CD4-positive, alpha-beta memory T cell (primary cell): Measurements from ENCODE around the gene DCX. TPM values are rescaled to one million over a fixed set of nuclear protein-coding genes. Genes with fewer than 3 reads are reported as not detected.
A peak's percentile ranks its signal among the peaks of the same experiment; 100 is the strongest.

Source experiments
- CTCF ChIA-PET: fragments of 350-600 bp; sonication (Branson Sonifier 250); formaldehyde crosslinking; loops from one replicate; lab custom pipeline; 2021; ENCODE audit warnings: inconsistent platforms; ENCODE audit not compliant: partially characterized antibody; lab: Charles Lee
- POLR2A ChIA-PET: fragments of 350-600 bp; sonication (Branson Sonifier 250); formaldehyde crosslinking; loops from one replicate; lab custom pipeline; 2021; ENCODE audit not compliant: partially characterized antibody; lab: Charles Lee
- DNase-seq, 5 donors: peaks; one replicate each; pipeline versions ENCODE4 v3.0.0 to v3.0.0-alpha.2; 2020 to 2022; ENCODE audit warnings: mixed read lengths in 1 of 5
- H3K27ac ChIP-seq: one replicate; pipeline ENCODE4 v1.7.0; 2013; ENCODE audit warnings: low read depth, low read length
- H3K27me3 ChIP-seq: 2 replicates; pipeline ENCODE4 v1.7.0; 2013; ENCODE audit warnings: mild to moderate bottlenecking, low read length, moderate library complexity; ENCODE audit not compliant: insufficient read depth
- H3K36me3 ChIP-seq: 2 replicates; pipeline ENCODE4 v1.7.0; 2013; ENCODE audit warnings: mild to moderate bottlenecking, low read length, moderate library complexity; ENCODE audit not compliant: insufficient read depth
- H3K4me1 ChIP-seq: 2 replicates; pipeline ENCODE4 v1.7.0; 2013; ENCODE audit warnings: mild to moderate bottlenecking, low read length, moderate library complexity; ENCODE audit not compliant: insufficient read depth
- H3K4me3 ChIP-seq, 2 donors: one replicate each; pipeline ENCODE4 v1.7.0; 2013; ENCODE audit warnings: low read length in 2 of 2, mild to moderate bottlenecking in 1 of 2
- H3K9me3 ChIP-seq, 2 donors: one replicate each; pipeline ENCODE4 v1.7.0; 2013; ENCODE audit warnings: low read length in 2 of 2, control low read depth in 1 of 2; ENCODE audit not compliant: control insufficient read depth in 1 of 2
- H3K27ac Mint-ChIP-seq, 7 donors: one replicate each; pipeline ENCODE4 v1.8.0; 2020 to 2021; ENCODE audit warnings: mixed read lengths in 7 of 7, mild to moderate bottlenecking in 6 of 7, inconsistent platforms in 3 of 7, moderate library complexity in 3 of 7
- H3K27me3 Mint-ChIP-seq, 2 donors: one replicate each; pipeline ENCODE4 v1.8.0; 2020 to 2021; ENCODE audit warnings: mixed read lengths in 2 of 2
- H3K36me3 Mint-ChIP-seq, 2 donors: one replicate each; pipeline ENCODE4 v1.8.0; 2020 to 2021; ENCODE audit warnings: mixed read lengths in 2 of 2, inconsistent platforms in 1 of 2, mild to moderate bottlenecking in 1 of 2
- H3K4me1 Mint-ChIP-seq, 4 donors: one replicate each; pipeline ENCODE4 v1.8.0; 2020 to 2021; ENCODE audit warnings: mixed read lengths in 4 of 4, mild to moderate bottlenecking in 1 of 4
- H3K4me3 Mint-ChIP-seq, 8 donors: one replicate each; pipeline ENCODE4 v1.8.0; 2020 to 2021; ENCODE audit warnings: mixed read lengths in 8 of 8, mild to moderate bottlenecking in 7 of 8, moderate library complexity in 6 of 8, inconsistent platforms in 3 of 8
- H3K9me3 Mint-ChIP-seq, 8 donors: one replicate each; pipeline ENCODE4 v1.8.0; 2020 to 2021; ENCODE audit warnings: mixed read lengths in 8 of 8, mild to moderate bottlenecking in 5 of 8, inconsistent platforms in 3 of 8, moderate library complexity in 1 of 8
- intact Hi-C: fragments of 100-400 bp; cut with micrococcal nuclease; formaldehyde crosslinking; loops from one replicate; pipeline ENCODE4 v1.15.1; 2023
- polyA plus RNA-seq, 2 donors: library from polyadenylated mRNA; unstranded; fragments of 300-500 nt; fragmentation: Illumina TruSeq; gene quantifications; one replicate each; pipeline ENCODE4 v1.2.3, GENCODE V29; 2021
- total RNA-seq, 2 experiments: library from RNA; stranded (reverse); gene quantifications; one replicate each; pipeline ENCODE4 v1.2.3, GENCODE V29; 2021

DCX gene
- total and polyA plus RNA-seq, 4 experiments from 2014 or later, result not detected

- Mint-ChIP-seq H3K9me3 (no peaks in the 10 kb centered on the region), H3K27me3 (peaks cover 0 to 3% of the 10 kb centered on the region in 2 donors), H3K4me1 (no peaks in the 10 kb centered on the region), H3K27ac (no peak overlapping the region), H3K4me3 (no peak overlapping the region), H3K36me3 (no peaks in the 10 kb centered on the region)
- ChIA-PET POLR2A (no interaction called here), CTCF (no interaction called here)
- DNase-seq, result no peak
- no peak overlapping the region for H3K27ac ChIP-seq
- no peaks in the 10 kb centered on the region for H3K9me3 ChIP-seq
- intact Hi-C loops, result no loop called here
- no peaks in the 10 kb centered on the region for H3K4me1 ChIP-seq
- H3K4me3 ChIP-seq, result no peak overlapping the region
- no peaks in the 10 kb centered on the region for H3K27me3 ChIP-seq
- H3K36me3 ChIP-seq, result no peaks in the 10 kb centered on the region
These were observed 152.4 kb downstream of the DCX start for GRCh38 chrX:111259559-111259958.

- Histone ChIP-seq H3K4me3 (no peak overlapping the region), H3K9me3 (no peaks in the 10 kb centered on the region), H3K36me3 (no peaks in the 10 kb centered on the region), H3K4me1 (no peaks in the 10 kb centered on the region), H3K27ac (no peak overlapping the region), H3K27me3 (no peaks in the 10 kb centered on the region)
- DNase-seq, result no peak
- no peak overlapping the region for H3K4me3 Mint-ChIP-seq
- CTCF ChIA-PET, result no interaction called here
- intact Hi-C loops, result no loop called here
- no peaks in the 10 kb centered on the region for H3K9me3 Mint-ChIP-seq
- H3K36me3 Mint-ChIP-seq, result no peaks in the 10 kb centered on the region
- no peak overlapping the region for H3K27ac Mint-ChIP-seq
- H3K27me3 Mint-ChIP-seq, result peaks cover 0 to 3% of the 10 kb centered on the region in 2 donors
- H3K4me1 Mint-ChIP-seq, result no peaks in the 10 kb centered on the region
- POLR2A ChIA-PET, result no interaction called here
These were observed 154.3 kb downstream of the DCX start for GRCh38 chrX:111257733-111258132.

GRCh38 chrX:111254896-111255693 is 156.9 kb downstream of the DCX start:
- Mint-ChIP-seq H3K36me3 (no peaks in the 10 kb centered on the region), H3K4me1 (no peaks in the 10 kb centered on the region), H3K27ac (no peak overlapping the region), H3K9me3 (no peaks in the 10 kb centered on the region), H3K27me3 (peaks cover 0 to 2% of the 10 kb centered on the region in 2 donors), H3K4me3 (no peak overlapping the region)
- no peak for DNase-seq
- POLR2A ChIA-PET, result no interaction called here
- Histone ChIP-seq H3K4me1 (no peaks in the 10 kb centered on the region), H3K27me3 (no peaks in the 10 kb centered on the region), H3K36me3 (no peaks in the 10 kb centered on the region), H3K4me3 (no peak overlapping the region), H3K27ac (no peak overlapping the region), H3K9me3 (no peaks in the 10 kb centered on the region)
- intact Hi-C loops, result no loop called here
- CTCF ChIA-PET, result interaction anchor here (1.3 kb wide), 1 partner anchor 9 kb away, joined by 4 read pairs; no protein-coding TSS in a partner anchor

DNA sequence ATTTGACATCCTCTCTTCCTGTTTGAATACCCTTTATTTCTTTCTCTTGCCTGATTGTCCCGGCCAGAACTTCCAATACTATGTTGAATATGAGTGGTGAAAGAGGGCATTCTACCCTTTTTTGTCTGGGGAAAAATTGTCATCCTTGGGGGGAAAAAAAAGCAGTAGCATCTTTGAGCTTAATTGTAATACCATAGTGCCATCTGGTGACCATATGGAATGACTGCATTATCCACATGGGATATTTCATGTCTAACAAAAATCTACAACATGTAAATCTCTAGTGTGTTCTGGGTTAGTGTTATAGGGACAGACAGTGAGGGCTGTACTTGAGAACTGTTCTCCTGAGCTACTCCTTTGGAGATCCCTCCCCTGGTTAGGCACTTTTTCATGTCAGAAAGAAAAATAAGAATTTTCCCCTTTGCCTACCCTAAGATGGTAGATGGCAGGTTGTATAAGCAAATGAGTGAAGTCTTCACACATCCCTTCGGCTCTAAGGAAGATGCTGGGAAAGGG is 167.7 kb downstream of the DCX start:
- no peaks in the 10 kb centered on the region for H3K36me3 ChIP-seq
- Mint-ChIP-seq H3K27me3 (peaks cover 4 to 10% of the 10 kb centered on the region in 2 donors), H3K27ac (no peak overlapping the region), H3K4me3 (no peak overlapping the region), H3K9me3 (no peaks in the 10 kb centered on the region), H3K36me3 (no peaks in the 10 kb centered on the region), H3K4me1 (no peaks in the 10 kb centered on the region)
- H3K4me1 ChIP-seq, result no peaks in the 10 kb centered on the region
- H3K27ac ChIP-seq, result no peak overlapping the region
- no peaks in the 10 kb centered on the region for H3K27me3 ChIP-seq
- no peaks in the 10 kb centered on the region for H3K9me3 ChIP-seq
- peak in 3 of 5 donors; percentile 2 to 9 (median 4) for DNase-seq
- ChIA-PET CTCF (interaction anchor here (1.1 to 1.2 kb wide), 3 partner anchors 254 to 391 kb away, joined by 3 read pairs; no protein-coding TSS in a partner anchor), POLR2A (no interaction called here)
- H3K4me3 ChIP-seq, result no peak overlapping the region
- intact Hi-C loops, result loop anchor here (1.0 kb wide), 1 partner anchor 252 kb away; no protein-coding TSS in a partner anchor

Other genes starting within 250 kb of the DCX start
- gene CAPN6, start 141.7 kb downstream of the DCX start, total RNA-seq, result not detected
- gene CAPN6, start 141.7 kb downstream of the DCX start, polyA plus RNA-seq, result not detected
- gene SERTM2, start 99.5 kb upstream of the DCX start, total RNA-seq, result not detected
- gene SERTM2, start 99.5 kb upstream of the DCX start, polyA plus RNA-seq, result not detected